ENCODE results near the gene PYGO2.

Gene PYGO2

DNA sequence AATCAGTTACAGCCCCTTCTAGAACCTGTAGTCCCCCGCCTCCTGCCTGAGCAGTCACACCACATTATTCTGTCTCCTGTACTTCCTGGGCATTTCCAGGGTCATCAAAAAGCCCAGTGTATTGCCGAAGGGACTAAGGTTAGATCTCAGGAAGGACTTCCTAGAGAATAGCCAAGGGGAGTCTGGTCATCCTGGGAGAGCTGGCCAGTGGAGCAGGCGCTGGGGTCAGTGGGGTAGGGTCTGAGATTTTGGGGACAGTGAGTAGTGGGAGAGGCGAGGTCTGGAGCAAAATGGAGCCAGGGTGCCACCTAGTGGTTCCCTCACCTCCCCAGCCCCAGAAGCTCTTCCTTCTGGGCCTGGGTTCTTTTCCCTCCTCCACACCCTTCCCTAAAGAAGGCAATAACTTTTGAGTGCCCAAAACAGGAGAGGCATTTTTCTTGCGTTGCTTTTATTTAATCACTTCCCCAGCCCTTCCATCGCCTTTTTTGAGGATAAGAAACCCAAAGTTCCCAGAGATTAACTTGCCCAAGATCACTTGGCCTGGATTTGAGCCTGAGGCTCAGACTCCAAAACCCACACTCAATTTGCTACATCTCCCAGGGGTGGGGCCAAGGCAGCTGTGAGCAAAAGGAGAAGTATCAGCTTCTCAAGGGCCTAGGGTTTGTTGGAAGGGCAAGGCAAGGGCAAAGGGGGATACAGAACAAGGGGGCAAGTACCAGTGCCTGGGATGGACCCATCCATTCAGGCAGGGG is 17.8 kb downstream of the PYGO2 start:
- TF ChIP-seq, protein P1, sequence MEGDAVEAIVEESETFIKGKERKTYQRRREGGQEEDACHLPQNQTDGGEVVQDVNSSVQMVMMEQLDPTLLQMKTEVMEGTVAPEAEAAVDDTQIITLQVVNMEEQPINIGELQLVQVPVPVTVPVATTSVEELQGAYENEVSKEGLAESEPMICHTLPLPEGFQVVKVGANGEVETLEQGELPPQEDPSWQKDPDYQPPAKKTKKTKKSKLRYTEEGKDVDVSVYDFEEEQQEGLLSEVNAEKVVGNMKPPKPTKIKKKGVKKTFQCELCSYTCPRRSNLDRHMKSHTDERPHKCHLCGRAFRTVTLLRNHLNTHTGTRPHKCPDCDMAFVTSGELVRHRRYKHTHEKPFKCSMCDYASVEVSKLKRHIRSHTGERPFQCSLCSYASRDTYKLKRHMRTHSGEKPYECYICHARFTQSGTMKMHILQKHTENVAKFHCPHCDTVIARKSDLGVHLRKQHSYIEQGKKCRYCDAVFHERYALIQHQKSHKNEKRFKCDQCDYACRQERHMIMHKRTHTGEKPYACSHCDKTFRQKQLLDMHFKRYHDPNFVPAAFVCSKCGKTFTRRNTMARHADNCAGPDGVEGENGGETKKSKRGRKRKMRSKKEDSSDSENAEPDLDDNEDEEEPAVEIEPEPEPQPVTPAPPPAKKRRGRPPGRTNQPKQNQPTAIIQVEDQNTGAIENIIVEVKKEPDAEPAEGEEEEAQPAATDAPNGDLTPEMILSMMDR (conservative IDR thresholded peaks at IDR 0.05; ENCODE audit: low read depth, low read length), result peak; percentile 90
- H3K4me3 ChIP-seq (ENCODE audit: low read length), result no peak overlapping the region
- DNase-seq (ENCODE audit: low read depth), result no peak

- TF ChIP-seq, protein P1 (conservative IDR thresholded peaks at IDR 0.05; ENCODE audit: low read depth, low read length), result no peak
- H3K4me3 ChIP-seq (ENCODE audit: low read length), result no peak overlapping the region
- DNase-seq (ENCODE audit: low read depth), result no peak
Observed at GRCh38 chr1:154941333-154942013, 20.1 kb downstream of the PYGO2 start.

DNA sequence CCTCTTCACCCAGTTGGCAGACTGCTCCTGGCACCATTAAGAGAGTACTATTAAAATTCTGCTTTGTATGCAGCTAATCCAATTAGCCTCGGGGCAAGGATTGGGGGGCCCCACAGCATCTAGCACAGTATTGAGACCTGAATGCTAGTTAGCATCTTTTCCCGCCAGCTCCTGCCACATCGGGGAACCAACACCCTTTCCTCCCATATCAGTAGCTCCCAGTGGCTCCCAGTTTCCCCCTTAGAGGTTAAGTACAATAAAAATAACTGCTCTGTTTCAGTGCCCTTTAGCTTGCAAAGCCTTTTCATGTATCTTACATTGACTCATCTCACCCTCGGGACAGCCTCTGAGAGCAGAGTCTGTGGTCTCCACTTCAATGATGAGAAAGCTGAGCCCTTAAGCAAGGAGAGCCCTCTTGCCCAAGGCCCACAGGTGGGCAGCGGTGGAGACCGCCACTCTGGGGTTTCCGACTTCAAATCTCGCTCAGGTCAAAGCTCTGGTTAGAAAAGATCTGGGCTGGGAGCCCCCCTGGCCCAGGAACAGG is 20.9 kb downstream of the PYGO2 start:
- TF ChIP-seq, protein P1 (conservative IDR thresholded peaks at IDR 0.05; ENCODE audit: low read depth, low read length), result no peak
- peak; percentile 25 for DNase-seq (ENCODE audit: low read depth)
- no peak overlapping the region for H3K4me3 ChIP-seq (ENCODE audit: low read length)

DNA sequence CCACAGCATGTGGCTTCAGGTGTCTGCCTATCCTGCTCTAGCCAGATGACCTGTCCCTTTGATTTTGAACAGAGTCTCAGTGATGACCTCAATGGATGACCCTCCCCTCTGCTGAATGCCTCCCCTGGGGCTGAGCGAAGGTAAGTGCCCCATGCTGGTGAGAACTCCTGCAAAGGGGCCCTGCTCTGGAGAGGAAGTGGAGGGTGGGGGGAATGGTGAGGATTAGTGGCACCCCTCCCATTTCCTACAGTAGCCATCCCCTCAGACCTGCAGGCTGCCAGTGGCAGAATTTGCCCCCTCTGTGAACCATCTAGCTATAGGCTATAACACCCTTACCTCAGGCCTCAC is 21.4 kb downstream of the PYGO2 start:
- H3K4me3 ChIP-seq (ENCODE audit: low read length), result no peak overlapping the region
- TF ChIP-seq, protein P1 (conservative IDR thresholded peaks at IDR 0.05; ENCODE audit: low read depth, low read length), result no peak
- DNase-seq (ENCODE audit: low read depth), result no peak

GRCh38 chr1:154938604-154939399 is 22.8 kb downstream of the PYGO2 start:
- H3K4me3 ChIP-seq (ENCODE audit: low read length), result no peak overlapping the region
- TF ChIP-seq, protein P1 (conservative IDR thresholded peaks at IDR 0.05; ENCODE audit: low read depth, low read length), result no peak
- no peak for DNase-seq (ENCODE audit: low read depth)

- TF ChIP-seq, protein P1 (conservative IDR thresholded peaks at IDR 0.05; ENCODE audit: low read depth, low read length), result no peak
- H3K4me3 ChIP-seq (ENCODE audit: low read length), result no peak overlapping the region
Observed at GRCh38 chr1:154937988-154938386, 23.6 kb downstream of the PYGO2 start.

More at GRCh38 chr1:154937988-154938386, 23.6 kb downstream of the PYGO2 start:
- no peak for DNase-seq (ENCODE audit: low read depth)

All from retinal pigment epithelial cell (primary cell).